ENCODE data around the gene SFMBT2. TPM values are rescaled to one million over a fixed set of nuclear protein-coding genes. Genes with fewer than 3 reads are reported as not detected.

SFMBT2 gene
- total RNA-seq, 2 donors from 2014 or later, result 12.2 to 18.5 TPM

DNA sequence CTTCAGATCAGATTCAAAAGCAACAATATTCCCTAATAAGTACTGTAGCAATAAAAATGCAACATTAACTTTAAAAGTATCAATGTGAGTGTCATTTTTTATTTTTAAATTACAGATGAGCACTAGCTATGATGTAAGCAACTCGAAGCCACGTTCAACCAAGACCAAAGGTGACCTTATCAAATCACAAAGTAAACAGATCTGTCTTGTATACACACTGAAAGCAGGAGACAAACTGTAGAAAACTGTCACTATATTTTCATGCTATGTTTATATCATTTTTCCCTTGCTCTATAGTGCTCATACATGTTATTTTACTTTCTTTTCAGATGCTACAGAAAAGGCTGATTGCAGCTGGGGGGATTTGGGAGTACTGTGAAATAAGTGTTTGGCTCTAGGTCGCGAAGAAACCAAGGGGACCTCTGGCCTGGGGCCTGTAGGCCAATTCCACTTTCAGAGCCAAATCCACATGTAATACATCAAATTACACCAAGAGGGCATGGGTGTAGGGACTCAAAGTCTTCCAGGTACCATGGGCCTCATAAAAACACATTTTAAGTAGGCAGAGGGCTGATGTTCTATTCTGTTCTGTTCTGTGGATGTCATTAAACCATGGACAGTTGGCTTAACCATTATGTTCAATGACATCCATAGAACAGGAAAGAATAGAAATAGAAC is 245.2 kb downstream of the SFMBT2 start:
- no peak for DNase-seq (ENCODE audit: low spot score)
- WGBS, result 73% methylated on average over 4 of the region's 4 CpGs
- peaks cover 0 to 6% of the 10 kb centered on the region in 2 donors for H3K36me3 ChIP-seq

DNA sequence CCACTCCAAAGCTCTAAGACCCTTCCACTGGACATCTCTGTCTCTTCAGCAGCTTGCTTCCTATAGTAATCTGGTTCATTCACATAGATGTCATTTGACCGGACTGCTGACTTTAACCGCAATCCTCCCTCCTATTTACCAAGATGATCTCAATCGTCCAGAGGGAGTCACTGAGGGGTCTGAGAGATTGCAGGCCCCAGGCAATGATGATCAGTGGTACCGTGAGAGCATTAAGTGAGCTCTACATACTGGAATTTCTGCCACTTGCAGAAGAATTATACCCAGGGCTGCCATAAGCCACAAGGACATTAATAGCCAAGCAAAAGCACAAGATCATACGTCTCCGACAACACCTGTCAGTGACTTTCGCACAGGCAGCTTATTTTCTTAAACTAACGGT is 245.9 kb downstream of the SFMBT2 start:
- intact Hi-C loops (cut with DNase I), result no loop called here
- DNase-seq (ENCODE audit: low spot score), result no peak
- no peak overlapping the region for H3K4me3 ChIP-seq
- no peaks in the 10 kb centered on the region for H3K9me3 ChIP-seq
- TF ChIP-seq POLR2AphosphoS5 (IDR thresholded peaks at IDR 0.05), result no peak
- TF ChIP-seq, protein P1, sequence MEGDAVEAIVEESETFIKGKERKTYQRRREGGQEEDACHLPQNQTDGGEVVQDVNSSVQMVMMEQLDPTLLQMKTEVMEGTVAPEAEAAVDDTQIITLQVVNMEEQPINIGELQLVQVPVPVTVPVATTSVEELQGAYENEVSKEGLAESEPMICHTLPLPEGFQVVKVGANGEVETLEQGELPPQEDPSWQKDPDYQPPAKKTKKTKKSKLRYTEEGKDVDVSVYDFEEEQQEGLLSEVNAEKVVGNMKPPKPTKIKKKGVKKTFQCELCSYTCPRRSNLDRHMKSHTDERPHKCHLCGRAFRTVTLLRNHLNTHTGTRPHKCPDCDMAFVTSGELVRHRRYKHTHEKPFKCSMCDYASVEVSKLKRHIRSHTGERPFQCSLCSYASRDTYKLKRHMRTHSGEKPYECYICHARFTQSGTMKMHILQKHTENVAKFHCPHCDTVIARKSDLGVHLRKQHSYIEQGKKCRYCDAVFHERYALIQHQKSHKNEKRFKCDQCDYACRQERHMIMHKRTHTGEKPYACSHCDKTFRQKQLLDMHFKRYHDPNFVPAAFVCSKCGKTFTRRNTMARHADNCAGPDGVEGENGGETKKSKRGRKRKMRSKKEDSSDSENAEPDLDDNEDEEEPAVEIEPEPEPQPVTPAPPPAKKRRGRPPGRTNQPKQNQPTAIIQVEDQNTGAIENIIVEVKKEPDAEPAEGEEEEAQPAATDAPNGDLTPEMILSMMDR (IDR thresholded peaks at IDR 0.05), result no peak
- TF ChIP-seq POLR2A (IDR thresholded peaks at IDR 0.05), result no peak
- H3K36me3 ChIP-seq, result no peaks in the 10 kb centered on the region
- H3K27ac ChIP-seq, result no peak overlapping the region
- H3K27me3 ChIP-seq (replicated peaks; ENCODE audit: insufficient read depth), result no peaks in the 10 kb centered on the region
- no peaks in the 10 kb centered on the region for H3K4me1 ChIP-seq (replicated peaks)
- 95% methylated on average over 8 of the region's 8 CpGs for WGBS

More for the DNA sequence above, 245.2 kb downstream of the SFMBT2 start:
- intact Hi-C loops (cut with DNase I), result no loop called here
- Histone ChIP-seq H3K9me3 (no peaks in the 10 kb centered on the region), H3K27ac (no peak overlapping the region), H3K27me3 (replicated peaks; ENCODE audit: insufficient read depth) (no peaks in the 10 kb centered on the region), H3K4me3 (no peak overlapping the region), H3K4me1 (replicated peaks) (no peaks in the 10 kb centered on the region)
- TF ChIP-seq, protein P1 (IDR thresholded peaks at IDR 0.05), result no peak
- TF ChIP-seq POLR2A (IDR thresholded peaks at IDR 0.05) (no peak), POLR2AphosphoS5 (IDR thresholded peaks at IDR 0.05) (no peak)

DNA sequence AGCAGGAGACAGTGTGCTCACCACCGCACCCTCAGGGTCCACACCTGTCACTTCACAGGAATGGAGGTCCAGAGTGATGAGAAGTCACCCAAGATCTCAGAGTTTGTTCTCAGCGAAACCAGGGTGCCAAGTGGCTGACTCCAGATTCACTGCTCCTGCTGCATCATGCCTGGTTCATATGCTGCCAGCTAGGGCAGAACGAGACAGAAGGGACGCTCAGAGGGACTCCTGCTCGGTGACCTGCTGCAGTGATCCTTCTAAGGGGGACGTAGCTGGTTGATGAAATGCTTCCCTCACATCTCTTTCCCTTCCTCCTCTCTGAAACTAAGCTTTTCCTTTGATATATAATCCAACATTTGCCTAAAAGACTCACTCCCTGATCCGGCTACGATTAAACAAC is 248.5 kb downstream of the SFMBT2 start:
- WGBS, result 95% methylated on average over 8 of the region's 8 CpGs
- H3K4me3 ChIP-seq, result no peak overlapping the region
- no peaks in the 10 kb centered on the region for H3K36me3 ChIP-seq

DNA sequence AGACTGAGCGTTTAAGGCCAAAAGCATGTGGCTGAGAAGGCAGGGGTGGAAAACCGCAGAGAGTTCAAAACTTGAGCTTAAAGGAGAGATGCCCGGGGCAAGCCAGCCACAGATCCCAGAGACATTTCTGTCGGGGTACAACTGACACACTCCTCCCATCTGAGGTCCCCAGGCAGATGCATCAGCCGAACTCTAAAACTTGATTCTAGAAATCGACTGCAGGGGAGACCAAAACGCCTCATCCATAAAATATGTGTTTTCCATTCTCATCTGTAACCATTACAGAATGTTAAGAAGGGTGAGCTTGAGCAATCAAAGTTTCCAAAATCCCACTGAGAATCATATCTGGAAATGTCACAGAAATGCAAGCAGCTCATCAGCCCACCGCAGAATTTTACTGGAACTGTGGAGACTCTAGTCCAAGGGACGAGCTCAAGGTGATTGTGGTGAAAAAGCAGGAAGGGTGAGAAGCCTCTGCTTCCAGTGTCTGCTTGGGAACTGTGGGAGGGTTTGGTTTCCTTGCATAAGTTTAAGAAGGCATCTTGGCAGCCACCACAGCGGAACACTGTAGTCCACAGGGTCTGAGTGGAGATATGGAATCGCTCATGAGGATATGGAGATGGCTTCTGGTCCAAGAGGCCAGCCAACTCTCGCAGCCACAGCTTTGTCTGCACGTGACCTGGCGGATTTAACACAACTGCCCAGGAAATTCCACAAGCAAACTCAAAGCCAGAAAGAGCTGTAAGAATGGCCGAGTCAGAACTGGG is 249.2 kb downstream of the SFMBT2 start:
- no peaks in the 10 kb centered on the region for H3K36me3 ChIP-seq
- intact Hi-C loops (cut with DNase I), result no loop called here
- WGBS, result 91% methylated on average over 15 of the region's 15 CpGs
- no peaks in the 10 kb centered on the region for H3K4me1 ChIP-seq (replicated peaks)
- H3K27ac ChIP-seq, result no peak overlapping the region
- H3K27me3 ChIP-seq (replicated peaks; ENCODE audit: insufficient read depth), result no peaks in the 10 kb centered on the region
- DNase-seq (ENCODE audit: low spot score), result no peak
- no peaks in the 10 kb centered on the region for H3K9me3 ChIP-seq
- no peak overlapping the region for H3K4me3 ChIP-seq
- TF ChIP-seq POLR2AphosphoS5 (IDR thresholded peaks at IDR 0.05) (no peak), POLR2A (IDR thresholded peaks at IDR 0.05) (no peak)
- TF ChIP-seq, protein P1 (IDR thresholded peaks at IDR 0.05), result no peak

More for the DNA sequence above, 248.5 kb downstream of the SFMBT2 start:
- no peaks in the 10 kb centered on the region for H3K27me3 ChIP-seq (replicated peaks; ENCODE audit: insufficient read depth)
- no peaks in the 10 kb centered on the region for H3K9me3 ChIP-seq
- intact Hi-C loops (cut with DNase I), result no loop called here
- DNase-seq (ENCODE audit: low spot score), result no peak
- no peak overlapping the region for H3K27ac ChIP-seq
- no peak for TF ChIP-seq POLR2A (IDR thresholded peaks at IDR 0.05)
- TF ChIP-seq, protein P1 (IDR thresholded peaks at IDR 0.05), result no peak
- H3K4me1 ChIP-seq (replicated peaks), result no peaks in the 10 kb centered on the region

Data from prostate gland (tissue), 2 donors.